Measurements from ENCODE around the gene CROCC2. TPM values are rescaled to one million over a fixed set of nuclear protein-coding genes. Genes with fewer than 3 reads are reported as not detected.

CROCC2 gene
- total and polyA plus RNA-seq, 2 of the 13 experiments (the other 11 are each of a cell fraction or from before 2014, with no cell fraction given), result not detected

DNA sequence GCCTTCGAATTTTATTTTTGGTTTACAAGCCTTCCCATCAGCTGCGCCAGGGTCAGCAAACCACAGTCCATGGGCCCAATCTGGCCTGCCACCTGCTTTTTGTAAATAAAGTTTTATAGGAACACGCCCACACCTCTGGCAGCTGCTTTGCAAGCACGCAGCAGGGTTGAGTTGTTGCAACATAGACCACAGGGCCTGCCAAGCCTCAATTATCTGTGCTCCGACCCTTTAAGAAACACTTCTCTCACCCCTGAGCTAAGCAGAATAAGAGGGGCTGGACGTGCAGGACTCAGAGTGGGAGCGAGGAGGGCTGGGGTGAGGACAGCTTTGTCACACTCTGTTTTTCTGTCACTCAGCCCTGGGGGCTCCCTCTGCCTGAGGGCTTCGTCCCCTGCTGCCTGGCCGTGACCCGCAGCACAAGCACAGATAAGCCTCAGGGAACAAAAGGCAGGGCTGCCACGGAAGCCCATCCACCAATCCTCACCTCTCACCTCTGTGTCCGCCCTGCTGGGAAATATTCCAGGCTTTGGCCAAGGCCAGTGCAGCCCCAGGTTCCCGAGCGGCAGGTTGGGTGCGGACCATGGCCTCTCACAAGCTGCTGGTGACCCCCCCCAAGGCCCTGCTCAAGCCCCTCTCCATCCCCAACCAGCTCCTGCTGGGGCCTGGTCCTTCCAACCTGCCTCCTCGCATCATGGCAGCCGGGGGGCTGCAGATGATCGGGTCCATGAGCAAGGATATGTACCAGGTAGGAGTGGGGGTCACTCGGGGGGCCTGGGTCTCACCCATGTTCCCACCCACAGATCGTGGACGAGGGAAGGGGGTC lies 37.6 kb upstream of the CROCC2 start, which contains the start of gene AGXT (continued):
- TF ChIP-seq, protein P1, sequence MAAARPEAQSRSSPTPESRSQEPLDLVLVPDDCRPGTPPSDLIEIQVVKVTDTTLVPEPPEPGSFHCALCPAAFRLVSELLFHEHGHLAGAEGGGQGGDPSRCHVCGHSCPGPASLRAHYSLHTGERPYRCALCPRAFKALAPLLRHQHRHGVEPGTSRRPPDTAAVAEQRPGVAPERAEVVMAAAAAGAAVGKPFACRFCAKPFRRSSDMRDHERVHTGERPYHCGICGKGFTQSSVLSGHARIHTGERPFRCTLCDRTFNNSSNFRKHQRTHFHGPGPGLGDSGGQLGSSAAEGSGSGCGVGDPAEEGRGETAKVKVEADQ (CRISPR knock-in tag; IDR thresholded peaks at IDR 0.05; ENCODE audit: borderline replicate concordance), result no peak
- TF ChIP-seq ZFP1 (CRISPR knock-in tag; IDR thresholded peaks at IDR 0.05) (0 out of 2 replicates have a peak, but pooled peaks have one; percentile 27), ZNF839 (CRISPR knock-in tag; IDR thresholded peaks at IDR 0.05; ENCODE audit: borderline replicate concordance) (no peak; the same call in 1 of the 2 replicates), ZNF24 (IDR thresholded peaks at IDR 0.05) (no peak), HNRNPH1 (optimal IDR thresholded peaks at IDR 0.05; ENCODE audit: low read depth, low read length) (no peak), MEIS2 (CRISPR knock-in tag; IDR thresholded peaks at IDR 0.05) (peak; percentile 62; the same call in 1 of the 2 replicates), ZNF777 (CRISPR knock-in tag; IDR thresholded peaks at IDR 0.05) (no peak), CBFB (CRISPR knock-in tag; IDR thresholded peaks at IDR 0.05) (peak; percentile 47; the same call in 1 of the 2 replicates), TGIF2 (CRISPR knock-in tag; IDR thresholded peaks at IDR 0.05) (no peak; the same call in 1 of the 2 replicates), ISX (CRISPR knock-in tag; conservative IDR thresholded peaks at IDR 0.05) (no peak), ZNF3 (CRISPR knock-in tag; IDR thresholded peaks at IDR 0.05) (no peak), GABPA (IDR thresholded peaks at IDR 0.05; ENCODE audit: low read depth, low read length) (no peak), GABPA (CRISPR knock-in tag; IDR thresholded peaks at IDR 0.05; ENCODE audit: low read depth) (0 out of 2 replicates have a peak, but pooled peaks have one; percentile 7), MXD4 (CRISPR knock-in tag; IDR thresholded peaks at IDR 0.05) (peak; percentile 63; the same call in 1 of the 2 replicates), HOXA9 (CRISPR knock-in tag; IDR thresholded peaks at IDR 0.05; ENCODE audit: borderline replicate concordance) (no peak; the same call in 1 of the 2 replicates), TBL1XR1 (IDR thresholded peaks at IDR 0.05; ENCODE audit: borderline replicate concordance, low read length, partially characterized antibody) (no peak)
- TF ChIP-seq, protein P2, sequence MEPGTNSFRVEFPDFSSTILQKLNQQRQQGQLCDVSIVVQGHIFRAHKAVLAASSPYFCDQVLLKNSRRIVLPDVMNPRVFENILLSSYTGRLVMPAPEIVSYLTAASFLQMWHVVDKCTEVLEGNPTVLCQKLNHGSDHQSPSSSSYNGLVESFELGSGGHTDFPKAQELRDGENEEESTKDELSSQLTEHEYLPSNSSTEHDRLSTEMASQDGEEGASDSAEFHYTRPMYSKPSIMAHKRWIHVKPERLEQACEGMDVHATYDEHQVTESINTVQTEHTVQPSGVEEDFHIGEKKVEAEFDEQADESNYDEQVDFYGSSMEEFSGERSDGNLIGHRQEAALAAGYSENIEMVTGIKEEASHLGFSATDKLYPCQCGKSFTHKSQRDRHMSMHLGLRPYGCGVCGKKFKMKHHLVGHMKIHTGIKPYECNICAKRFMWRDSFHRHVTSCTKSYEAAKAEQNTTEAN (CRISPR knock-in tag; conservative IDR thresholded peaks at IDR 0.05), result 0 out of 2 replicates have a peak, but pooled peaks have one; percentile 77
- TF ChIP-seq, protein P3, sequence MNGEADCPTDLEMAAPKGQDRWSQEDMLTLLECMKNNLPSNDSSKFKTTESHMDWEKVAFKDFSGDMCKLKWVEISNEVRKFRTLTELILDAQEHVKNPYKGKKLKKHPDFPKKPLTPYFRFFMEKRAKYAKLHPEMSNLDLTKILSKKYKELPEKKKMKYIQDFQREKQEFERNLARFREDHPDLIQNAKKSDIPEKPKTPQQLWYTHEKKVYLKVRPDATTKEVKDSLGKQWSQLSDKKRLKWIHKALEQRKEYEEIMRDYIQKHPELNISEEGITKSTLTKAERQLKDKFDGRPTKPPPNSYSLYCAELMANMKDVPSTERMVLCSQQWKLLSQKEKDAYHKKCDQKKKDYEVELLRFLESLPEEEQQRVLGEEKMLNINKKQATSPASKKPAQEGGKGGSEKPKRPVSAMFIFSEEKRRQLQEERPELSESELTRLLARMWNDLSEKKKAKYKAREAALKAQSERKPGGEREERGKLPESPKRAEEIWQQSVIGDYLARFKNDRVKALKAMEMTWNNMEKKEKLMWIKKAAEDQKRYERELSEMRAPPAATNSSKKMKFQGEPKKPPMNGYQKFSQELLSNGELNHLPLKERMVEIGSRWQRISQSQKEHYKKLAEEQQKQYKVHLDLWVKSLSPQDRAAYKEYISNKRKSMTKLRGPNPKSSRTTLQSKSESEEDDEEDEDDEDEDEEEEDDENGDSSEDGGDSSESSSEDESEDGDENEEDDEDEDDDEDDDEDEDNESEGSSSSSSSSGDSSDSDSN (CRISPR knock-in tag; IDR thresholded peaks at IDR 0.05), result peak; percentile 74
- TF ChIP-seq, protein P4, sequence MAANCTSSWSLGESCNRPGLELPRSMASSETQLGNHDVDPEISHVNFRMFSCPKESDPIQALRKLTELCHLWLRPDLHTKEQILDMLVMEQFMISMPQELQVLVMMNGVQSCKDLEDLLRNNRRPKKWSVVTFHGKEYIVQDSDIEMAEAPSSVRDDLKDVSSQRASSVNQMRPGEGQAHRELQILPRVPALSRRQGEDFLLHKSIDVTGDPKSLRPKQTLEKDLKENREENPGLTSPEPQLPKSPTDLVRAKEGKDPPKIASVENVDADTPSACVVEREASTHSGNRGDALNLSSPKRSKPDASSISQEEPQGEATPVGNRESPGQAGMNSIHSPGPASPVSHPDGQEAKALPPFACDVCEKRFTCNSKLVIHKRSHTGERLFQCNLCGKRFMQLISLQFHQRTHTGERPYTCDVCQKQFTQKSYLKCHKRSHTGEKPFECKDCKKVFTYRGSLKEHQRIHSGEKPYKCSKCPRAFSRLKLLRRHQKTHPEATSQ (CRISPR knock-in tag; IDR thresholded peaks at IDR 0.05; ENCODE audit: borderline replicate concordance), result no peak; the same call in 1 of the 2 replicates
- TF ChIP-seq, protein P5, sequence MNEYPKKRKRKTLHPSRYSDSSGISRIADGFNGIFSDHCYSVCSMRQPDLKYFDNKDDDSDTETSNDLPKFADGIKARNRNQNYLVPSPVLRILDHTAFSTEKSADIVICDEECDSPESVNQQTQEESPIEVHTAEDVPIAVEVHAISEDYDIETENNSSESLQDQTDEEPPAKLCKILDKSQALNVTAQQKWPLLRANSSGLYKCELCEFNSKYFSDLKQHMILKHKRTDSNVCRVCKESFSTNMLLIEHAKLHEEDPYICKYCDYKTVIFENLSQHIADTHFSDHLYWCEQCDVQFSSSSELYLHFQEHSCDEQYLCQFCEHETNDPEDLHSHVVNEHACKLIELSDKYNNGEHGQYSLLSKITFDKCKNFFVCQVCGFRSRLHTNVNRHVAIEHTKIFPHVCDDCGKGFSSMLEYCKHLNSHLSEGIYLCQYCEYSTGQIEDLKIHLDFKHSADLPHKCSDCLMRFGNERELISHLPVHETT (CRISPR knock-in tag; conservative IDR thresholded peaks at IDR 0.05), result no peak
- TF ChIP-seq, protein P6, sequence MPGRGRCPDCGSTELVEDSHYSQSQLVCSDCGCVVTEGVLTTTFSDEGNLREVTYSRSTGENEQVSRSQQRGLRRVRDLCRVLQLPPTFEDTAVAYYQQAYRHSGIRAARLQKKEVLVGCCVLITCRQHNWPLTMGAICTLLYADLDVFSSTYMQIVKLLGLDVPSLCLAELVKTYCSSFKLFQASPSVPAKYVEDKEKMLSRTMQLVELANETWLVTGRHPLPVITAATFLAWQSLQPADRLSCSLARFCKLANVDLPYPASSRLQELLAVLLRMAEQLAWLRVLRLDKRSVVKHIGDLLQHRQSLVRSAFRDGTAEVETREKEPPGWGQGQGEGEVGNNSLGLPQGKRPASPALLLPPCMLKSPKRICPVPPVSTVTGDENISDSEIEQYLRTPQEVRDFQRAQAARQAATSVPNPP (CRISPR knock-in tag; IDR thresholded peaks at IDR 0.05), result peak; percentile 83; the same call in 1 of the 2 replicates

Measured in HepG2 (cell line).